Ovary (tissue), 3 donors: ENCODE data around the gene APOA1.

Experiments
- POLR2A ChIP-seq: fragments of 450-650 bp; IDR thresholded peaks from one replicate; pipeline ENCODE4 v1.6.1; 2017; ENCODE audit warnings: antibody characterized with exemption, mild to moderate bottlenecking, moderate library complexity
- TF ChIP-seq, protein P1 (sequence below), 3 donors: fragments of 450-650 bp in 2 of 3; fragments of 200-600 bp in 1 of 3; IDR thresholded peaks; one replicate each; pipeline versions ENCODE4 v1.5.1 to v1.8.0; 2016 to 2022; ENCODE audit warnings: antibody characterized with exemption in 3 of 3, mild to moderate bottlenecking in 1 of 3
- donor health status: DM: no; HTN: no; CAD: no.

DNA sequence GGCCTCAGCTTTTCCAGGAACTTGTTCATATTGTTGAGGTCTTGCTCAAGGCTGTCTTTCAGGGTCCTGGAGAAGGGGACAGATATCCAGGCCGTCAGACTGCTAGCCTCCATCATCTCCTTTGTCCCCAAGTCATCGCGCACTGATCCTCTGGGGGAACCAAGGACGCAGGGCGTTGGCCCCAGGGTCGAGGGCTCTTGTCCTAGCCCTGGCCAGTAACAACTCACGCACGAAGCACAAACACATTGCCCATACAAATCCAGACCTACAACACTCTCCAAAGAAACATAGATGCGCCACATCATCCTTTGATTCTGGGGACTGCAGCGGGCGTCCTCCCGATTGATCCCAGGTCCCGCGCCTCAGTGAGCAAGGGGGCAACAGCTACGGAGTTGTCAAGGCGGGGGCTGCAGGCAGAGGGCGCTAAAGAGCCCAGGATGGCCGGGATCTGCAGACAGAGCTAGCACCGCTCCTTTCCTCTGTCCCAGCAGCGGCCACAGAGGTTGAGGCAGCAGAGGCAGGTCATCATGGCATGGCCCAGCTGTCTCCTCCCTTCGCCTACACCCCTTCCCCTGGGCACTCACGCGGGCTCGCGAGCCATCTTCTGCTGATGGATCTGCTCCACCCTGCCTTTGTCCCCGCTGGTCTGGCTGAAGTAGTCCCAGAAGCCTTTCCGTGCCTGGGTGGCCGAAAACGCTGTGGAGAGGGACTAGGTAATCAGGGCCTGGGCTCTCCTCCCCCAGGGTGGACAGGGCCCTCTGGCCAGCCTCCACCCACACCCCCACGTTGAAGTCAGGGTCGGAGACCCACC lies 46.2 kb downstream of the APOA1 start:
- TF ChIP-seq, protein P1, sequence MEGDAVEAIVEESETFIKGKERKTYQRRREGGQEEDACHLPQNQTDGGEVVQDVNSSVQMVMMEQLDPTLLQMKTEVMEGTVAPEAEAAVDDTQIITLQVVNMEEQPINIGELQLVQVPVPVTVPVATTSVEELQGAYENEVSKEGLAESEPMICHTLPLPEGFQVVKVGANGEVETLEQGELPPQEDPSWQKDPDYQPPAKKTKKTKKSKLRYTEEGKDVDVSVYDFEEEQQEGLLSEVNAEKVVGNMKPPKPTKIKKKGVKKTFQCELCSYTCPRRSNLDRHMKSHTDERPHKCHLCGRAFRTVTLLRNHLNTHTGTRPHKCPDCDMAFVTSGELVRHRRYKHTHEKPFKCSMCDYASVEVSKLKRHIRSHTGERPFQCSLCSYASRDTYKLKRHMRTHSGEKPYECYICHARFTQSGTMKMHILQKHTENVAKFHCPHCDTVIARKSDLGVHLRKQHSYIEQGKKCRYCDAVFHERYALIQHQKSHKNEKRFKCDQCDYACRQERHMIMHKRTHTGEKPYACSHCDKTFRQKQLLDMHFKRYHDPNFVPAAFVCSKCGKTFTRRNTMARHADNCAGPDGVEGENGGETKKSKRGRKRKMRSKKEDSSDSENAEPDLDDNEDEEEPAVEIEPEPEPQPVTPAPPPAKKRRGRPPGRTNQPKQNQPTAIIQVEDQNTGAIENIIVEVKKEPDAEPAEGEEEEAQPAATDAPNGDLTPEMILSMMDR (IDR thresholded peaks at IDR 0.05) = peak; percentile 68 to 85 (median 82)
- no peak for TF ChIP-seq POLR2A
